Glutamatergic neuron (in vitro differentiated cells): ENCODE data around the gene DOCK9. TPM values are rescaled to one million over a fixed set of nuclear protein-coding genes. Genes with fewer than 3 reads are reported as not detected.

Experiments used
- DNase-seq: peaks from one replicate; pipeline ENCODE4 v3.0.0; 2022
- H3K27ac Mint-ChIP-seq: one replicate; pipeline ENCODE4 v1.8.0; 2020; ENCODE audit warnings: mild to moderate bottlenecking, mixed read lengths, inconsistent platforms; ENCODE audit not compliant: unreplicated experiment
- H3K27me3 Mint-ChIP-seq: one replicate; pipeline ENCODE4 v1.8.0; 2020; ENCODE audit warnings: mild to moderate bottlenecking, moderate library complexity, mixed read lengths, inconsistent platforms; ENCODE audit not compliant: unreplicated experiment
- H3K36me3 Mint-ChIP-seq: one replicate; pipeline ENCODE4 v1.8.0; 2020; ENCODE audit warnings: mild to moderate bottlenecking, mixed read lengths, inconsistent platforms; ENCODE audit not compliant: unreplicated experiment
- H3K4me1 Mint-ChIP-seq: one replicate; pipeline ENCODE4 v1.8.0; 2020; ENCODE audit warnings: mild to moderate bottlenecking, low read depth, mixed read lengths, inconsistent platforms; ENCODE audit not compliant: unreplicated experiment
- H3K4me3 Mint-ChIP-seq: one replicate; pipeline ENCODE4 v1.8.0; 2020; ENCODE audit warnings: mild to moderate bottlenecking, mixed read lengths, inconsistent platforms; ENCODE audit not compliant: unreplicated experiment
- H3K9me3 Mint-ChIP-seq: one replicate; pipeline ENCODE4 v1.8.0; 2020; ENCODE audit warnings: mild to moderate bottlenecking, moderate library complexity, mixed read lengths, inconsistent platforms; ENCODE audit not compliant: unreplicated experiment
- CTCF ChIP-seq: fragments of 200-600 bp; sonication (generic); IDR thresholded peaks from one replicate; pipeline ENCODE4 v1.5.0; 2021; ENCODE audit not compliant: partially characterized antibody, unreplicated experiment
- total RNA-seq: library from RNA; stranded (reverse); fragmentation: NEBNext Ultra II Directional; extraction: Animal tissue kit (Norgen Biotek cat#: 25700); gene quantifications from one replicate; pipeline ENCODE4 v1.2.1, GENCODE V29; 2021; ENCODE audit not compliant: unreplicated experiment

The DOCK9 gene
- total RNA-seq, 1 donor from 2014 or later, result 4.5 TPM

GRCh38 chr13:98774776-98775175, 203.1 kb downstream of the DOCK9 start:
- peaks cover 5% of the 10 kb centered on the region for H3K36me3 Mint-ChIP-seq
- no peak overlapping the region for H3K4me3 Mint-ChIP-seq
- TF ChIP-seq CTCF, result no peak
- peaks cover 2% of the 10 kb centered on the region for H3K27me3 Mint-ChIP-seq
- H3K9me3 Mint-ChIP-seq, result no peaks in the 10 kb centered on the region
- no peaks in the 10 kb centered on the region for H3K4me1 Mint-ChIP-seq
- no peak for DNase-seq
- no peak overlapping the region for H3K27ac Mint-ChIP-seq

- no peak overlapping the region for H3K4me3 Mint-ChIP-seq
- H3K27ac Mint-ChIP-seq, result no peak overlapping the region
- peaks cover 2% of the 10 kb centered on the region for H3K27me3 Mint-ChIP-seq
- no peak for TF ChIP-seq CTCF
- H3K36me3 Mint-ChIP-seq, result peaks cover 9% of the 10 kb centered on the region
- H3K4me1 Mint-ChIP-seq, result no peaks in the 10 kb centered on the region
- DNase-seq, result no peak
- H3K9me3 Mint-ChIP-seq, result no peaks in the 10 kb centered on the region
Measured at GRCh38 chr13:98773921-98774320, 203.9 kb downstream of the DOCK9 start.

GRCh38 chr13:98772794-98773452, 204.9 kb downstream of the DOCK9 start:
- Mint-ChIP-seq H3K27ac (no peak overlapping the region), H3K4me3 (no peak overlapping the region), H3K27me3 (peaks cover 2% of the 10 kb centered on the region), H3K9me3 (no peaks in the 10 kb centered on the region), H3K36me3 (peaks cover 9% of the 10 kb centered on the region), H3K4me1 (no peaks in the 10 kb centered on the region)
- no peak for DNase-seq
- TF ChIP-seq CTCF, result no peak

GRCh38 chr13:98771838-98772611, 205.8 kb downstream of the DOCK9 start:
- no peak overlapping the region for H3K4me3 Mint-ChIP-seq
- no peak overlapping the region for H3K27ac Mint-ChIP-seq
- no peaks in the 10 kb centered on the region for H3K9me3 Mint-ChIP-seq
- DNase-seq, result no peak
- H3K36me3 Mint-ChIP-seq, result peaks cover 9% of the 10 kb centered on the region
- no peaks in the 10 kb centered on the region for H3K4me1 Mint-ChIP-seq
- H3K27me3 Mint-ChIP-seq, result peaks cover 2% of the 10 kb centered on the region
- no peak for TF ChIP-seq CTCF

GRCh38 chr13:98769736-98770135, 208.1 kb downstream of the DOCK9 start:
- no peak for TF ChIP-seq CTCF
- no peak overlapping the region for H3K4me3 Mint-ChIP-seq
- peaks cover 5% of the 10 kb centered on the region for H3K27me3 Mint-ChIP-seq
- H3K9me3 Mint-ChIP-seq, result no peaks in the 10 kb centered on the region
- H3K36me3 Mint-ChIP-seq, result peaks cover 4% of the 10 kb centered on the region
- H3K4me1 Mint-ChIP-seq, result no peaks in the 10 kb centered on the region
- no peak for DNase-seq
- no peak overlapping the region for H3K27ac Mint-ChIP-seq
